Measurements from ENCODE around the gene ST3GAL5. TPM values are rescaled to one million over a fixed set of nuclear protein-coding genes. Genes with fewer than 3 reads are reported as not detected.

ST3GAL5 gene
- total and polyA plus RNA-seq, 2 experiments from 2014 or later: 3.2 to 7.9 TPM

GRCh38 chr2:85792783-85793441 lies 95.9 kb downstream of the ST3GAL5 start:
- no peak for TF ChIP-seq STAT1 (IDR thresholded peaks at IDR 0.05; ENCODE audit: unreplicated experiment)
- TF ChIP-seq NANOG (IDR thresholded peaks at IDR 0.05; ENCODE audit: borderline replicate concordance): no peak
- TF ChIP-seq, protein P1, sequence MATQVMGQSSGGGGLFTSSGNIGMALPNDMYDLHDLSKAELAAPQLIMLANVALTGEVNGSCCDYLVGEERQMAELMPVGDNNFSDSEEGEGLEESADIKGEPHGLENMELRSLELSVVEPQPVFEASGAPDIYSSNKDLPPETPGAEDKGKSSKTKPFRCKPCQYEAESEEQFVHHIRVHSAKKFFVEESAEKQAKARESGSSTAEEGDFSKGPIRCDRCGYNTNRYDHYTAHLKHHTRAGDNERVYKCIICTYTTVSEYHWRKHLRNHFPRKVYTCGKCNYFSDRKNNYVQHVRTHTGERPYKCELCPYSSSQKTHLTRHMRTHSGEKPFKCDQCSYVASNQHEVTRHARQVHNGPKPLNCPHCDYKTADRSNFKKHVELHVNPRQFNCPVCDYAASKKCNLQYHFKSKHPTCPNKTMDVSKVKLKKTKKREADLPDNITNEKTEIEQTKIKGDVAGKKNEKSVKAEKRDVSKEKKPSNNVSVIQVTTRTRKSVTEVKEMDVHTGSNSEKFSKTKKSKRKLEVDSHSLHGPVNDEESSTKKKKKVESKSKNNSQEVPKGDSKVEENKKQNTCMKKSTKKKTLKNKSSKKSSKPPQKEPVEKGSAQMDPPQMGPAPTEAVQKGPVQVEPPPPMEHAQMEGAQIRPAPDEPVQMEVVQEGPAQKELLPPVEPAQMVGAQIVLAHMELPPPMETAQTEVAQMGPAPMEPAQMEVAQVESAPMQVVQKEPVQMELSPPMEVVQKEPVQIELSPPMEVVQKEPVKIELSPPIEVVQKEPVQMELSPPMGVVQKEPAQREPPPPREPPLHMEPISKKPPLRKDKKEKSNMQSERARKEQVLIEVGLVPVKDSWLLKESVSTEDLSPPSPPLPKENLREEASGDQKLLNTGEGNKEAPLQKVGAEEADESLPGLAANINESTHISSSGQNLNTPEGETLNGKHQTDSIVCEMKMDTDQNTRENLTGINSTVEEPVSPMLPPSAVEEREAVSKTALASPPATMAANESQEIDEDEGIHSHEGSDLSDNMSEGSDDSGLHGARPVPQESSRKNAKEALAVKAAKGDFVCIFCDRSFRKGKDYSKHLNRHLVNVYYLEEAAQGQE (IDR thresholded peaks at IDR 0.05; ENCODE audit: unreplicated experiment): no peak
- TF ChIP-seq EZH2phosphoT487 (IDR thresholded peaks at IDR 0.05; ENCODE audit: unreplicated experiment): no peak
- no peak for TF ChIP-seq EZH2 (IDR thresholded peaks at IDR 0.05; ENCODE audit: low read depth, unreplicated experiment)
- no peak for TF ChIP-seq CREB1 (CRISPR knock-in tag; IDR thresholded peaks at IDR 0.05; ENCODE audit: low read depth)
- TF ChIP-seq ETS1 (IDR thresholded peaks at IDR 0.05): no peak
- TF ChIP-seq, protein P2, sequence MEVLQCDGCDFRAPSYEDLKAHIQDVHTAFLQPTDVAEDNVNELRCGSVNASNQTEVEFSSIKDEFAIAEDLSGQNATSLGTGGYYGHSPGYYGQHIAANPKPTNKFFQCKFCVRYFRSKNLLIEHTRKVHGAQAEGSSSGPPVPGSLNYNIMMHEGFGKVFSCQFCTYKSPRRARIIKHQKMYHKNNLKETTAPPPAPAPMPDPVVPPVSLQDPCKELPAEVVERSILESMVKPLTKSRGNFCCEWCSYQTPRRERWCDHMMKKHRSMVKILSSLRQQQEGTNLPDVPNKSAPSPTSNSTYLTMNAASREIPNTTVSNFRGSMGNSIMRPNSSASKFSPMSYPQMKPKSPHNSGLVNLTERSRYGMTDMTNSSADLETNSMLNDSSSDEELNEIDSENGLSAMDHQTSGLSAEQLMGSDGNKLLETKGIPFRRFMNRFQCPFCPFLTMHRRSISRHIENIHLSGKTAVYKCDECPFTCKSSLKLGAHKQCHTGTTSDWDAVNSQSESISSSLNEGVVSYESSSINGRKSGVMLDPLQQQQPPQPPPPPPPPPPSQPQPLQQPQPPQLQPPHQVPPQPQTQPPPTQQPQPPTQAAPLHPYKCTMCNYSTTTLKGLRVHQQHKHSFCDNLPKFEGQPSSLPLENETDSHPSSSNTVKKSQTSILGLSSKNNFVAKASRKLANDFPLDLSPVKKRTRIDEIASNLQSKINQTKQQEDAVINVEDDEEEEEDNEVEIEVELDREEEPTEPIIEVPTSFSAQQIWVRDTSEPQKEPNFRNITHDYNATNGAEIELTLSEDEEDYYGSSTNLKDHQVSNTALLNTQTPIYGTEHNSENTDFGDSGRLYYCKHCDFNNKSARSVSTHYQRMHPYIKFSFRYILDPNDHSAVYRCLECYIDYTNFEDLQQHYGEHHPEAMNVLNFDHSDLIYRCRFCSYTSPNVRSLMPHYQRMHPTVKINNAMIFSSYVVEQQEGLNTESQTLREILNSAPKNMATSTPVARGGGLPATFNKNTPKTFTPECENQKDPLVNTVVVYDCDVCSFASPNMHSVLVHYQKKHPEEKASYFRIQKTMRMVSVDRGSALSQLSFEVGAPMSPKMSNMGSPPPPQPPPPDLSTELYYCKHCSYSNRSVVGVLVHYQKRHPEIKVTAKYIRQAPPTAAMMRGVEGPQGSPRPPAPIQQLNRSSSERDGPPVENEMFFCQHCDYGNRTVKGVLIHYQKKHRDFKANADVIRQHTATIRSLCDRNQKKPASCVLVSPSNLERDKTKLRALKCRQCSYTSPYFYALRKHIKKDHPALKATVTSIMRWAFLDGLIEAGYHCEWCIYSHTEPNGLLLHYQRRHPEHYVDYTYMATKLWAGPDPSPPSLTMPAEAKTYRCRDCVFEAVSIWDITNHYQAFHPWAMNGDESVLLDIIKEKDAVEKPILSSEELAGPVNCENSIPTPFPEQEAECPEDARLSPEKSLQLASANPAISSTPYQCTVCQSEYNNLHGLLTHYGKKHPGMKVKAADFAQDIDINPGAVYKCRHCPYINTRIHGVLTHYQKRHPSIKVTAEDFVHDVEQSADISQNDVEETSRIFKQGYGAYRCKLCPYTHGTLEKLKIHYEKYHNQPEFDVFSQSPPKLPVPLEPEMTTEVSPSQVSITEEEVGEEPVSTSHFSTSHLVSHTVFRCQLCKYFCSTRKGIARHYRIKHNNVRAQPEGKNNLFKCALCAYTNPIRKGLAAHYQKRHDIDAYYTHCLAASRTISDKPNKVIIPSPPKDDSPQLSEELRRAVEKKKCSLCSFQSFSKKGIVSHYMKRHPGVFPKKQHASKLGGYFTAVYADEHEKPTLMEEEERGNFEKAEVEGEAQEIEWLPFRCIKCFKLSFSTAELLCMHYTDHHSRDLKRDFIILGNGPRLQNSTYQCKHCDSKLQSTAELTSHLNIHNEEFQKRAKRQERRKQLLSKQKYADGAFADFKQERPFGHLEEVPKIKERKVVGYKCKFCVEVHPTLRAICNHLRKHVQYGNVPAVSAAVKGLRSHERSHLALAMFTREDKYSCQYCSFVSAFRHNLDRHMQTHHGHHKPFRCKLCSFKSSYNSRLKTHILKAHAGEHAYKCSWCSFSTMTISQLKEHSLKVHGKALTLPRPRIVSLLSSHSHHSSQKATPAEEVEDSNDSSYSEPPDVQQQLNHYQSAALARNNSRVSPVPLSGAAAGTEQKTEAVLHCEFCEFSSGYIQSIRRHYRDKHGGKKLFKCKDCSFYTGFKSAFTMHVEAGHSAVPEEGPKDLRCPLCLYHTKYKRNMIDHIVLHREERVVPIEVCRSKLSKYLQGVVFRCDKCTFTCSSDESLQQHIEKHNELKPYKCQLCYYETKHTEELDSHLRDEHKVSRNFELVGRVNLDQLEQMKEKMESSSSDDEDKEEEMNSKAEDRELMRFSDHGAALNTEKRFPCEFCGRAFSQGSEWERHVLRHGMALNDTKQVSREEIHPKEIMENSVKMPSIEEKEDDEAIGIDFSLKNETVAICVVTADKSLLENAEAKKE (CRISPR knock-in tag; IDR thresholded peaks at IDR 0.05): no peak
- TF ChIP-seq ZNF114 (CRISPR knock-in tag; IDR thresholded peaks at IDR 0.05): no peak
- no peaks in the 10 kb centered on the region for H3K79me2 ChIP-seq (replicated peaks; ENCODE audit: insufficient read depth)
- H3K27ac Mint-ChIP-seq: no peak overlapping the region
- no peak overlapping the region for H2AFZ ChIP-seq
- no peak for ATAC-seq
- H3K4me3 Mint-ChIP-seq: no peak overlapping the region
- no peaks in the 10 kb centered on the region for H3K36me3 ChIP-seq (ENCODE audit: insufficient read depth)
- H3K27me3 Mint-ChIP-seq (ENCODE audit: insufficient read depth, low read depth, poor library complexity): peaks cover 10% of the 10 kb centered on the region
- H3K4me2 ChIP-seq: no peak overlapping the region
- H3K4me3 ChIP-seq: no peak overlapping the region
- no peaks in the 10 kb centered on the region for H3K9me3 Mint-ChIP-seq
- H3K9me2 ChIP-seq (ENCODE audit: insufficient read depth): no peaks in the 10 kb centered on the region
- no peak overlapping the region for H3K27ac ChIP-seq (ENCODE audit: low read depth)
- H3K36me3 Mint-ChIP-seq (ENCODE audit: low read depth): no peaks in the 10 kb centered on the region
- H3K4me1 Mint-ChIP-seq: 0 out of 3 replicates have a peak, but pooled peaks cover 3% of the 10 kb centered on the region
- no peaks in the 10 kb centered on the region for H3K4me1 ChIP-seq (ENCODE audit: insufficient read depth)
- DNase-seq (ENCODE audit: low spot score): no peak
- H3F3A ChIP-seq (replicated peaks; ENCODE audit: low read depth): no peaks in the 10 kb centered on the region
- H4K20me1 ChIP-seq (replicated peaks; ENCODE audit: insufficient read depth): no peaks in the 10 kb centered on the region
- no peaks in the 10 kb centered on the region for H3K27me3 ChIP-seq (ENCODE audit: insufficient read depth)

Measured in GM23338 (cell line).